ENCODE data around the gene LCNL1. TPM values are rescaled to one million over a fixed set of nuclear protein-coding genes. Genes with fewer than 3 reads are reported as not detected.

LCNL1 gene
- total RNA-seq, 1 donor from 2014 or later = not detected

- Histone ChIP-seq H3K27me3 (peaks cover 24% of the 10 kb centered on the region), H3K4me3 (no peak overlapping the region), H3K36me3 (no peaks in the 10 kb centered on the region), H3K9ac (no peak overlapping the region), H3F3A (ENCODE audit: low read depth) (peaks cover 28% of the 10 kb centered on the region), H3K4me1 (peaks cover 13% of the 10 kb centered on the region), H3K9me3 (ENCODE audit: low read depth) (no peaks in the 10 kb centered on the region), H3K4me2 (no peak overlapping the region), H3K27ac (no peak overlapping the region), H4K20me1 (ENCODE audit: low read depth) (peaks cover 5% of the 10 kb centered on the region), H2AFZ (replicated peaks) (no peak overlapping the region), H3K79me2 (ENCODE audit: low read depth) (no peaks in the 10 kb centered on the region)
- Mint-ChIP-seq H3K9me3 (no peaks in the 10 kb centered on the region), H3K36me3 (no peaks in the 10 kb centered on the region), H3K27ac (no peak overlapping the region), H3K4me3 (peak overlapping the region; percentile 82), H3K4me1 (peaks cover 12% of the 10 kb centered on the region), H3K27me3 (ENCODE audit: insufficient read depth, low read depth) (no peaks in the 10 kb centered on the region)
- TF ChIP-seq CTCF (IDR thresholded peaks at IDR 0.05) = no peak
- TF ChIP-seq EZH2phosphoT487 (IDR thresholded peaks at IDR 0.05) = no peak
- TF ChIP-seq EZH2 (IDR thresholded peaks at IDR 0.05) = no peak
- DNase-seq (ENCODE audit: low spot score) = no peak
These were observed 47.2 kb downstream of the LCNL1 start for GRCh38 chr9:137030006-137030405.

- TF ChIP-seq EZH2 (IDR thresholded peaks at IDR 0.05) (no peak), CTCF (IDR thresholded peaks at IDR 0.05) (no peak), EZH2phosphoT487 (IDR thresholded peaks at IDR 0.05) (no peak)
- no peak overlapping the region for H3K9ac ChIP-seq
- Mint-ChIP-seq H3K36me3 (no peaks in the 10 kb centered on the region), H3K4me1 (peaks cover 9% of the 10 kb centered on the region), H3K27ac (no peak overlapping the region), H3K27me3 (ENCODE audit: insufficient read depth, low read depth) (no peaks in the 10 kb centered on the region), H3K9me3 (no peaks in the 10 kb centered on the region), H3K4me3 (no peak overlapping the region)
- no peak overlapping the region for H2AFZ ChIP-seq (replicated peaks)
- no peaks in the 10 kb centered on the region for H3K36me3 ChIP-seq
- no peak overlapping the region for H3K4me2 ChIP-seq
- no peaks in the 10 kb centered on the region for H3K9me3 ChIP-seq (ENCODE audit: low read depth)
- H3K27me3 ChIP-seq = peaks cover 24% of the 10 kb centered on the region
- H3K4me1 ChIP-seq = peaks cover 8% of the 10 kb centered on the region
- H4K20me1 ChIP-seq (ENCODE audit: low read depth) = peaks cover 5% of the 10 kb centered on the region
- no peak overlapping the region for H3K27ac ChIP-seq
- no peak overlapping the region for H3K4me3 ChIP-seq
- H3F3A ChIP-seq (ENCODE audit: low read depth) = peaks cover 29% of the 10 kb centered on the region
- no peaks in the 10 kb centered on the region for H3K79me2 ChIP-seq (ENCODE audit: low read depth)
- DNase-seq (ENCODE audit: low spot score) = no peak
These were observed 48.0 kb downstream of the LCNL1 start for GRCh38 chr9:137030538-137031527.

GRCh38 chr9:137031904-137032640 is 49.3 kb downstream of the LCNL1 start, which contains the start of gene FUT7:
Gene FUT7, minus strand, starts transcription at chr9:137032088. Its CDS starts 97 bp downstream, at chr9:137031991.
- H3K4me1 ChIP-seq = peaks cover 5% of the 10 kb centered on the region
- H3K4me3 ChIP-seq = no peak within 1 kb of the TSS
- DNase-seq (ENCODE audit: low spot score) = no peak
- no peak within 1 kb of the TSS for H2AFZ ChIP-seq (replicated peaks)
- Mint-ChIP-seq H3K27me3 (ENCODE audit: insufficient read depth, low read depth) (no peaks in the 10 kb centered on the region), H3K9me3 (no peaks in the 10 kb centered on the region), H3K4me1 (peaks cover 8% of the 10 kb centered on the region), H3K36me3 (no peaks in the 10 kb centered on the region), H3K27ac (no peak within 1 kb of the TSS), H3K4me3 (no peak within 1 kb of the TSS)
- no peak for TF ChIP-seq EZH2phosphoT487 (IDR thresholded peaks at IDR 0.05)
- TF ChIP-seq CTCF (IDR thresholded peaks at IDR 0.05) = no peak
- no peak for TF ChIP-seq EZH2 (IDR thresholded peaks at IDR 0.05)
- no peak within 1 kb of the TSS for H3K4me2 ChIP-seq
- H3K79me2 ChIP-seq (ENCODE audit: low read depth) = no peaks in the 10 kb centered on the region
- H3K9ac ChIP-seq = no peak within 1 kb of the TSS
- H4K20me1 ChIP-seq (ENCODE audit: low read depth) = no peaks in the 10 kb centered on the region
- no peak within 1 kb of the TSS for H3K27ac ChIP-seq
- no peaks in the 10 kb centered on the region for H3K9me3 ChIP-seq (ENCODE audit: low read depth)
- H3K27me3 ChIP-seq = peaks cover 18% of the 10 kb centered on the region
- no peaks in the 10 kb centered on the region for H3K36me3 ChIP-seq
- H3F3A ChIP-seq (ENCODE audit: low read depth) = peaks cover 26% of the 10 kb centered on the region
